SU-DHL-6 (cell line): ENCODE results near the gene CPZ.

Experiments used
- H2AFZ ChIP-seq: fragments of 200-600 bp; sonication (generic); 2 replicates; pipeline ENCODE4 v1.6.1; 2014; ENCODE audit warnings: low read depth, mild to moderate bottlenecking, moderate library complexity, mixed read lengths, antibody characterized with exemption, low read length; ENCODE audit not compliant: severe bottlenecking
- H3F3A ChIP-seq: fragments of 200-600 bp; shearing (Covaris generic); 2 replicates; pipeline ENCODE4 v1.6.0; 2016; ENCODE audit warnings: antibody characterized with exemption, mild to moderate bottlenecking; ENCODE audit not compliant: insufficient read depth
- H3K27ac ChIP-seq: fragments of 200-600 bp; sonication (generic); 2 replicates; pipeline ENCODE4 v1.5.1; 2016; ENCODE audit warnings: low read depth, mild to moderate bottlenecking, low read length, moderate library complexity, mixed read lengths
- H3K27me3 ChIP-seq: fragments of 200-600 bp; sonication (generic), shearing (Covaris generic); 2 replicates; pipeline ENCODE4 v1.6.0; 2014; ENCODE audit warnings: mild to moderate bottlenecking, low read length
- H3K36me3 ChIP-seq: fragments of 200-600 bp; sonication (generic); 2 replicates; pipeline ENCODE4 v1.6.1; 2014; ENCODE audit warnings: mild to moderate bottlenecking, low read length, mixed read lengths
- H3K4me2 ChIP-seq: fragments of 300-600, 200-600 bp; shearing (Covaris generic), sonication (generic); 2 replicates; pipeline ENCODE4 v1.6.0; 2014; ENCODE audit warnings: low read length, low read depth, mild to moderate bottlenecking; ENCODE audit not compliant: poor library complexity, severe bottlenecking
- H3K4me3 ChIP-seq: fragments of 200-600 bp; sonication (generic); 2 replicates; pipeline ENCODE4 v1.5.1; 2014; ENCODE audit warnings: antibody characterized with exemption, low read length, mild to moderate bottlenecking, mixed read lengths; ENCODE audit not compliant: insufficient read depth, poor library complexity, severe bottlenecking
- H3K79me2 ChIP-seq: fragments of 200-600 bp; sonication (generic); 2 replicates; pipeline ENCODE4 v1.6.1; 2014; ENCODE audit warnings: mild to moderate bottlenecking, low read length, moderate library complexity; ENCODE audit not compliant: insufficient read depth
- H3K9ac ChIP-seq: fragments of 200-600 bp; sonication (generic); 2 replicates; pipeline ENCODE4 v1.7.0; 2014; ENCODE audit warnings: mild to moderate bottlenecking, low read length
- H3K9me2 ChIP-seq: fragments of 200-600 bp; sonication (generic); replicated peaks from 2 replicates; pipeline ENCODE4 v1.6.1; 2014; ENCODE audit warnings: low read length; ENCODE audit not compliant: insufficient read depth
- H3K9me3 ChIP-seq: fragments of 200-600 bp; sonication (generic); 2 replicates; pipeline ENCODE4 v1.6.1; 2014; ENCODE audit warnings: low read length, mixed read lengths; ENCODE audit not compliant: insufficient read depth
- H4K20me1 ChIP-seq: fragments of 200-600 bp; sonication (generic); 2 replicates; pipeline ENCODE4 v1.6.1; 2014; ENCODE audit warnings: low read depth, mild to moderate bottlenecking, antibody characterized with exemption, low read length, moderate library complexity, mixed read lengths
- EZH2phosphoT487 ChIP-seq: fragments of 200-600 bp; sonication (generic), shearing (Covaris generic); conservative IDR thresholded peaks from 2 replicates; pipeline ENCODE4 v1.6.1; 2018; ENCODE audit warnings: mild to moderate bottlenecking, antibody characterized with exemption, low read length, moderate library complexity, mixed read lengths
- TF ChIP-seq, protein P1 (sequence below): fragments of 200-600 bp; sonication (generic); IDR thresholded peaks from one replicate; pipeline ENCODE4 v1.5.1; 2017; ENCODE audit warnings: antibody characterized with exemption, mild to moderate bottlenecking, low read length, moderate library complexity; ENCODE audit not compliant: insufficient read depth, poor library complexity, severe bottlenecking

Gene CPZ

DNA sequence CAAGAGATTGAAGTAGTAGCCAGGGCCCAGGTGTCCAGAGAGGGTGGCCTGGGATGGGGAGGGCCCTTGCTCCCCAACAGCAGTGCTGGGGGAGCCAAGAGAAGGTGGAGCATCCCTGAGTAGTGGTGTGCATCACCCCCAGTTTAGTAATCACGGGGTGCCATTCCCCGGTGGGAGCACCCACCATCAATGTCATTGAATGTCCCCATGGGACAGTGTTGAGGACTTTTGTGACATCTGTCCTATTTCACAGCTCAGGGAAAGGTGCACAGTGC, 4.4 kb upstream of the CPZ start:
- H3K27me3 ChIP-seq: no peaks in the 10 kb centered on the region
- TF ChIP-seq, protein P1, sequence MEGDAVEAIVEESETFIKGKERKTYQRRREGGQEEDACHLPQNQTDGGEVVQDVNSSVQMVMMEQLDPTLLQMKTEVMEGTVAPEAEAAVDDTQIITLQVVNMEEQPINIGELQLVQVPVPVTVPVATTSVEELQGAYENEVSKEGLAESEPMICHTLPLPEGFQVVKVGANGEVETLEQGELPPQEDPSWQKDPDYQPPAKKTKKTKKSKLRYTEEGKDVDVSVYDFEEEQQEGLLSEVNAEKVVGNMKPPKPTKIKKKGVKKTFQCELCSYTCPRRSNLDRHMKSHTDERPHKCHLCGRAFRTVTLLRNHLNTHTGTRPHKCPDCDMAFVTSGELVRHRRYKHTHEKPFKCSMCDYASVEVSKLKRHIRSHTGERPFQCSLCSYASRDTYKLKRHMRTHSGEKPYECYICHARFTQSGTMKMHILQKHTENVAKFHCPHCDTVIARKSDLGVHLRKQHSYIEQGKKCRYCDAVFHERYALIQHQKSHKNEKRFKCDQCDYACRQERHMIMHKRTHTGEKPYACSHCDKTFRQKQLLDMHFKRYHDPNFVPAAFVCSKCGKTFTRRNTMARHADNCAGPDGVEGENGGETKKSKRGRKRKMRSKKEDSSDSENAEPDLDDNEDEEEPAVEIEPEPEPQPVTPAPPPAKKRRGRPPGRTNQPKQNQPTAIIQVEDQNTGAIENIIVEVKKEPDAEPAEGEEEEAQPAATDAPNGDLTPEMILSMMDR: no peak
- no peak for TF ChIP-seq EZH2phosphoT487
- no peaks in the 10 kb centered on the region for H3K36me3 ChIP-seq
- no peak overlapping the region for H3K27ac ChIP-seq
- H4K20me1 ChIP-seq: no peaks in the 10 kb centered on the region
- no peaks in the 10 kb centered on the region for H3K9me3 ChIP-seq
- no peaks in the 10 kb centered on the region for H3F3A ChIP-seq
- no peak overlapping the region for H3K4me2 ChIP-seq
- no peaks in the 10 kb centered on the region for H3K9me2 ChIP-seq
- no peaks in the 10 kb centered on the region for H3K79me2 ChIP-seq
- H3K9ac ChIP-seq: no peak overlapping the region
- H2AFZ ChIP-seq: no peak overlapping the region
- H3K4me3 ChIP-seq: no peak overlapping the region

DNA sequence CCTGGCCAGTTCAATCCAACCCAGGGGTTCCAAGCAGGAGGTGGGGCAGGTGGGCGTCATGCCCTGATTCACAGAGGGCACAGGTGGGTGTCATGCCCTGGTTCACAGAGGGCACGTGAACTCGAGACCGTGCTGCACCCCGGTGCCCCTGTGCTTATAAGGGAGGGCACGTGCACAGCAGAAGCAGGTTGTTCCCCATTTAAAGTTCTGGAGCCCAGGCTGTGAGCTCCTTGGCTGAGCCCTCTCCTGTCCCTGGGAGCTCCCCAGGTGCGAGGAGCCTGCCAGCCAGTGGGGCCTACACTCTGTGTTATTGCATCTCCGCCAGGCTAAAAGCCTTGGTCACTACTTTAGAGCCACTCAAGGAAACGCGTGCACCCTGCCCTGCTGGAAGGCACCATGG, 3.2 kb upstream of the CPZ start:
- Histone ChIP-seq H3K9me2 (no peaks in the 10 kb centered on the region), H3K79me2 (no peaks in the 10 kb centered on the region), H3K4me3 (no peak overlapping the region), H3K4me2 (no peak overlapping the region), H3K9ac (no peak overlapping the region), H3K9me3 (no peaks in the 10 kb centered on the region), H3K36me3 (no peaks in the 10 kb centered on the region), H4K20me1 (no peaks in the 10 kb centered on the region), H3K27ac (no peak overlapping the region), H3K27me3 (no peaks in the 10 kb centered on the region), H3F3A (no peaks in the 10 kb centered on the region), H2AFZ (no peak overlapping the region)
- TF ChIP-seq, protein P1: no peak
- TF ChIP-seq EZH2phosphoT487: no peak

DNA sequence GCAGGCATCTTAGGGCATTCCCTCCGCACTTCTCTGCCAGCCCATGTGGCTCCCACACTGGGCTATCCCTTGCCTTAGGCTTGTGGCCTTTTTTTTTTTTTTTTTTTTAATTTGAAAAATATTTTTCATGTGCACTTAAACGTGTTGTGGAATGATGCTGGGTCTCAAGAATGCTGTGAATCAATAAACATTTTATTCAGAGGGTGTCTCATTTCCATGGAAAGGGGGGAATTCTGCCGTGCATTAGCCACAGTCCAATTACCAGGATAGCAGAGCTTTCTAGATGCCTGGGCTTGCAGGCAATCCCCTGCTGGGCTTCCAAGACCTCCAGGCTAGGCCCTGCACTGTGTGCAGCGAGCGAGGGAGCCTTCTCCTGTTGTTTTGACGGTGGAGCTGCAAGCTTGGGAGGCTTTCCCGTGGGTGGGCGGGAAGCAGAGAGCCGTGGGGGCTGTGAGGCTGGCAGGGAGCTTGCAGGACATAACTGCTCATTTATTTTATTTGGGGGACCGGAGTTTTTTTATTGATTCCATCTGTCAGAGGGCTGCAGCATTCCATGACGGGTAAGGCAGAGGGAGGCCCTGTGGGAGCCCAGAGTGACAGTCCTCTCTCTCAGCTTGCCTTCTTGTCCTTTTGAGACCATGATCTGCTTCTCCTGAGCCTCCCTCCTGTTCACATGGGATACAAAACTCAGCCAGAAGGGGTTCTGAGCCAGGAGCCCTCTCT, 2.6 kb upstream of the CPZ start:
- H4K20me1 ChIP-seq: no peaks in the 10 kb centered on the region
- TF ChIP-seq, protein P1: no peak
- TF ChIP-seq EZH2phosphoT487: no peak
- H2AFZ ChIP-seq: no peak overlapping the region
- no peaks in the 10 kb centered on the region for H3K9me3 ChIP-seq
- no peaks in the 10 kb centered on the region for H3K36me3 ChIP-seq
- H3K27ac ChIP-seq: no peak overlapping the region
- no peaks in the 10 kb centered on the region for H3K79me2 ChIP-seq
- H3F3A ChIP-seq: no peaks in the 10 kb centered on the region
- H3K4me3 ChIP-seq: no peak overlapping the region
- H3K9ac ChIP-seq: no peak overlapping the region
- no peaks in the 10 kb centered on the region for H3K27me3 ChIP-seq
- H3K9me2 ChIP-seq: no peaks in the 10 kb centered on the region
- H3K4me2 ChIP-seq: no peak overlapping the region
